GM21526 (cell line): ENCODE data around the gene AHDC1.
"Not testable (repeated sequence)": the region's sequence is repeated elsewhere in the genome, so short reads cannot be mapped to it uniquely, and the experiment has no call there.

Experiments
- ATAC-seq: cut with Tn5 transposase; IDR thresholded peaks from one replicate; pipeline ENCODE4 v1.9.1; 2021; ENCODE audit warnings: moderate library complexity; ENCODE audit not compliant: unreplicated experiment, low FRiP score

Gene AHDC1

GRCh38 chr1:27554759-27555699 lies 48.9 kb downstream of the AHDC1 start:
- ATAC-seq, result no peak

- no peak for ATAC-seq
These were observed 49.7 kb downstream of the AHDC1 start for GRCh38 chr1:27554293-27554692.

GRCh38 chr1:27553823-27554222 lies 50.1 kb downstream of the AHDC1 start:
- ATAC-seq, result not testable (repeated sequence)

DNA sequence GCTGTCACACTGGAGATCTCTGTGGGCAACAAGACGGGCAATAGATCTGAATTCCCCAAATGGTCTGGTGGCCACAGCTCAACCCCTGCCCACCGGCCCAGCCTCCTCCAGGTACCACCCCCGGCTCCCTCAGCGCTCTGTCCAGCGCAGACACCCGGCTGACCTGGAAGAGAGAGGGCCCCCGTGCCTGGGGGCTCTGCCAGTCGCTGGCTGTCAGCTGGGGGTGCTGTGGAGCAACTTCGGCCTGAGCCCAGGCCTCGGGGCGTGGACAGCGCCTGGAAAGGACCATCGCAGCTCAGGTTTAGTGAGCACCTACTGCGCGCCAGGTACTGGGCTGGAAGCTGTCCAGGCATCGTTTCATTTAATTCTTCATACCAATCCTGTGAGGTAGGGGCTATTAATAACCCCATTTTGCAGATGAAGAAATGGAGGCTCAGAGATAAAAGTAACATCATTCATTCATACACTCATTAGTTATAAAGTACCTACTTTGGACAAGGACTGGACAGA lies 51.0 kb downstream of the AHDC1 start:
- no peak for ATAC-seq

DNA sequence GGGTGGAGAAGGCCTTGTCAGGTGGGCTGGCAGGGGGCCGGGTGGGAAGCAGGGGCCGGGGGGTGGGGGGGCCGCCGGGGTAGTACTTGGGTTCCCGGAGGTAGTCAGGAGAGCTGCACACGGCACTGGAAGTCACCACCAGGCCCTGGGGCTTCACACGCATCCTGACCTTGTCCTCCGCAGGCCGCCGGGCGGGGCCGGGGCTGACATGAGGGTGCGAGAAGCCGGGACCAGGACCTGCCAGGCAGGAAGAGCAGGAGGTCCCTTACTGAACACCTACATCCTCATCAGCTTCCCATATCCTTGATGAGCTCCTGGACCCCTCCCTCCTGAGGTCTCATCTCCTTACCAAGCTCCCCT lies 52.0 kb downstream of the AHDC1 start:
- ATAC-seq, result no peak

GRCh38 chr1:27551170-27551952 lies 52.6 kb downstream of the AHDC1 start:
- no peak for ATAC-seq

- no peak for ATAC-seq
These were observed 53.3 kb downstream of the AHDC1 start for GRCh38 chr1:27550510-27551169.

GRCh38 chr1:27549807-27550408 lies 54.0 kb downstream of the AHDC1 start:
- no peak for ATAC-seq

- ATAC-seq, result no peak
These were observed 54.9 kb downstream of the AHDC1 start for GRCh38 chr1:27548858-27549719.

DNA sequence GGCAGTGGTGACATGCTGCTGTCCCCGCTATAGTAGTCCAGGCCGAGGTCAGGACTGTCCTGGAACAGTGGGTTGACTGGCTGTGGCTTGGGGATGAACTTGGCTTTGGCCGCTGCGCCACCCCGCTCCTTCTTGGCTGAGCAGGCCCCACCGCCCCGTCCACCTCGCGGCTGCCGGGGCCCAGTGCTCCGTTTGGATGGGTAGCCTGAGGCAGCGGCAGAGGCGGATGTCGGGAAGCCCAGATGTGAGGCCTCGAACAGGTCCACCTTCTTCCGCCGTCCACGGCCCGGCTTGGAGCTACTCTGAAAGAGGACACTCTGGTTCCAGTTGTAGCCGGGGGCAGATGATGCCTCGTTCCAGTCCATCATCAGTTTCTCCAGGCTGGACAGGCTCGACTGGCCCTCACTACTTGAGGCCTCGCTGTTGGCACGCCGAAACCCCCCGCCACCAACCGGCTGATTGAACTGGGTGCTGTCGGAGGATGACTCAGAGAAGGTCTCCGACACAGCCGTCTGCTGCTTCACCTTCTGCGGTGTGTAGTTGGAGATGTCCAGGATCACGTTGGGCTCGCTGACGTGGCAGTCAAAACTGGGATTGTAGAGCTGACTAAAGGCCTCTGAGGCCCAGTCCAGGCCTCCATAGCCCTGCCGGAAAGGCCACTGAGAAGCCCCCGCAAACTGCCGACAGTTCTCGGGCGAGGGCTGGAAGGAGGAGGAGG lies 55.6 kb downstream of the AHDC1 start:
- ATAC-seq, result no peak

DNA sequence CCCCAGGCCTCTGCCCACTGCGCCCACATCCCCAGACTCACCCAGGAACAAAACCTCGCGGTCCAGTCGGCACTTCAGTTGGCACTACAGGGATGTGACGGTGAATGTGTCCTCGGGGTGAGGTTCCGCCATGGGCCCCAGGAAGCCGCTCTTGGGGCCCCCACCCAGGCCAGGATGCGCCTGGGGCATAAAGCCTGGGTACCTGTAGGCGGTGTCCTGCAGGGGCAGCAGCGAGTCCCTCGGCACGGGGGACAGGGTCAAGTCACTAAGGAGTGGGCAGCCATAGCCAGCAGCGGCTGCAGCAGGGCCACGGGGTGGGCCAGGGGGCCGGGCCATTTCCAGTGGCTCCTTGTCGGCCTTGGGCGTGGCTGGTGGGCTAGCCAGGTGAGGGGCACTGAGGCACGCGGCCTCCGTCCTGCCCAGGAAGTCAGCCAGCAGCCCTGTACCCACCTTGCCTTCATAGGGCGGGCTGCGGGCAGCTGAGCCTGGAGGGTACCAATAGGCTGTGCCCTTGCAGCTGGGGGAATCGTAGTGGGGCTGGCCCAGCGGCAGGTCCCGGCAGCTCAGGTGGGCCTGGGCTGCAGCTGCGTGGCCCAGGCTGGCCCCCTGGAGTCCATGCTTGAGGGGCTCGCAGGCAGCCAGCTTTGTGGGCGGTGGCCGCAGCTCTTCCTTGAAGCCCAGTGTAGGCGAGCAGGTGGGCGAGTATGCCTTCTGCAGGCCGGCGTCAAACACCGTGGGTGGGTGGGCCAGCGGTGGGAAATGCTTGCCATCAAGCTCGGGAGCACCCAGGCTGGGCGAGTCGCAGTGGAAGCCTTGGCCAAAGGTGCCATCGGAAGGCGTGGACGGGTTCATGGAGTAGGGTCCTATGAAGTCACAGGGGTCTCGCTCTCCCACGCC lies 56.5 kb downstream of the AHDC1 start:
- ATAC-seq, result no peak

DNA sequence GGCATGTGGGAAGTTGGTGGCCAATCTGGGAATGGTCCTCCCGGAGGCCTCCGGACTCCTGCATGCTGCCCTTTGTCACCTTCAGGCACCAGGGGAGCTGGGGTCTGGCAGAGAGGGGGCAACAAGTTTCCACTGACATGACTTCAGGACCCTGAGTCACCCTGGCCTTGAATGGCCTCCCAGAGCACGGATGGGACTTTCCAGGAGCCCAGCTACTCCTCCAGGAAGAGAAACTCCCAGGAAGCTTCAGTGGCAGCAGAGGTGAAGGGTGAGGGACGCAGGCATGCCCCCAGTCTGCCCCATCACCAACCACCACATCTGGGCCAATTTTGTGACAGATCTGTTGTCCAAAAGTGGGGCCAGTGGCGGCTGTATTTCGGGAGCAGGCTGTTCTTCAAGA lies 58.1 kb downstream of the AHDC1 start:
- no peak for ATAC-seq

GRCh38 chr1:27545271-27545670 lies 58.7 kb downstream of the AHDC1 start:
- ATAC-seq, result no peak

- no peak for ATAC-seq
These were observed 59.1 kb downstream of the AHDC1 start for GRCh38 chr1:27544834-27545233.

GRCh38 chr1:27543284-27543683 lies 60.7 kb downstream of the AHDC1 start:
- no peak for ATAC-seq

GRCh38 chr1:27542463-27543273 lies 61.3 kb downstream of the AHDC1 start:
- no peak for ATAC-seq
